HEK293 (cell line): Measurements from ENCODE around the gene LSM2.
A peak's percentile ranks its signal among the peaks of the same experiment; 100 is the strongest.

Source experiments
- EGR2 ChIP-seq: fragments of 450-650 bp; formaldehyde crosslinking; IDR thresholded peaks from 2 replicates; pipeline ENCODE4 v1.5.1; 2016; ENCODE audit warnings: low read depth, missing biosample characterization, missing genetic modification characterization
- KLF1 ChIP-seq: fragments of 450-650 bp; formaldehyde crosslinking; IDR thresholded peaks from 2 replicates; pipeline ENCODE4 v1.5.1; 2016; ENCODE audit warnings: missing biosample characterization, missing genetic modification characterization
- KLF7 ChIP-seq: fragments of 450-650 bp; formaldehyde crosslinking; IDR thresholded peaks from 2 replicates; pipeline ENCODE4 v1.5.1; 2016; ENCODE audit warnings: missing biosample characterization, missing genetic modification characterization, borderline replicate concordance
- MYNN ChIP-seq: fragments of 450-650 bp; formaldehyde crosslinking; IDR thresholded peaks from 2 replicates; pipeline ENCODE4 v1.5.1; 2016; ENCODE audit warnings: missing biosample characterization, missing genetic modification characterization, borderline replicate concordance
- YY2 ChIP-seq: fragments of 450-650 bp; formaldehyde crosslinking; IDR thresholded peaks from 2 replicates; pipeline ENCODE4 v1.5.1; 2016; ENCODE audit warnings: missing biosample characterization, missing genetic modification characterization
- ZBTB48 ChIP-seq: fragments of 450-650 bp; formaldehyde crosslinking; IDR thresholded peaks from 2 replicates; pipeline ENCODE4 v1.5.1; 2016; ENCODE audit warnings: missing biosample characterization, missing genetic modification characterization
- ZFP3 ChIP-seq: fragments of 450-650 bp; formaldehyde crosslinking; IDR thresholded peaks from 2 replicates; pipeline ENCODE4 v1.5.1; 2016; ENCODE audit warnings: low read depth, missing biosample characterization, missing genetic modification characterization
- ZNF121 ChIP-seq: fragments of 450-650 bp; formaldehyde crosslinking; IDR thresholded peaks from 2 replicates; pipeline ENCODE4 v1.5.1; 2016; ENCODE audit warnings: missing biosample characterization, missing genetic modification characterization
- ZNF132 ChIP-seq: fragments of 450-650 bp; formaldehyde crosslinking; IDR thresholded peaks from 2 replicates; pipeline ENCODE4 v1.5.1; 2017; ENCODE audit warnings: missing biosample characterization, missing genetic modification characterization, borderline replicate concordance
- ZNF2 ChIP-seq: fragments of 450-650 bp; formaldehyde crosslinking; IDR thresholded peaks from 2 replicates; pipeline ENCODE4 v1.5.1; 2016; ENCODE audit warnings: missing biosample characterization, missing genetic modification characterization
- ZNF211 ChIP-seq: fragments of 450-650 bp; formaldehyde crosslinking; IDR thresholded peaks from 2 replicates; pipeline ENCODE4 v1.5.1; 2016; ENCODE audit warnings: low read depth, missing biosample characterization, missing genetic modification characterization
- ZNF223 ChIP-seq: fragments of 450-650 bp; formaldehyde crosslinking; IDR thresholded peaks from 2 replicates; pipeline ENCODE4 v1.5.1; 2016; ENCODE audit warnings: missing biosample characterization, missing genetic modification characterization
- ZNF248 ChIP-seq: fragments of 450-650 bp; formaldehyde crosslinking; IDR thresholded peaks from 2 replicates; pipeline ENCODE4 v1.5.1; 2017; ENCODE audit warnings: missing biosample characterization, missing genetic modification characterization
- ZNF449 ChIP-seq: fragments of 450-650 bp; formaldehyde crosslinking; IDR thresholded peaks from 2 replicates; pipeline ENCODE4 v1.5.1; 2017; ENCODE audit warnings: missing biosample characterization, mild to moderate bottlenecking, missing genetic modification characterization, moderate library complexity
- ZNF48 ChIP-seq: fragments of 450-650 bp; formaldehyde crosslinking; IDR thresholded peaks from 2 replicates; pipeline ENCODE4 v1.5.1; 2016; ENCODE audit warnings: missing biosample characterization, missing genetic modification characterization
- ZNF544 ChIP-seq: fragments of 450-650 bp; formaldehyde crosslinking; IDR thresholded peaks from 2 replicates; pipeline ENCODE4 v1.5.0; 2017; ENCODE audit warnings: missing biosample characterization, missing genetic modification characterization
- ZNF623 ChIP-seq: fragments of 450-650 bp; formaldehyde crosslinking; IDR thresholded peaks from 2 replicates; pipeline ENCODE4 v1.5.1; 2016; ENCODE audit warnings: missing biosample characterization, missing genetic modification characterization
- ZNF629 ChIP-seq: fragments of 450-650 bp; formaldehyde crosslinking; IDR thresholded peaks from 2 replicates; pipeline ENCODE4 v1.5.1; 2017; ENCODE audit warnings: missing biosample characterization, missing genetic modification characterization
- ZNF654 ChIP-seq: fragments of 450-650 bp; formaldehyde crosslinking; IDR thresholded peaks from 2 replicates; pipeline ENCODE4 v1.5.1; 2016; ENCODE audit warnings: low read depth, missing biosample characterization, missing genetic modification characterization
- ZNF747 ChIP-seq: fragments of 450-650 bp; formaldehyde crosslinking; IDR thresholded peaks from 2 replicates; pipeline ENCODE4 v1.5.1; 2016; ENCODE audit warnings: missing biosample characterization, missing genetic modification characterization
- ZNF843 ChIP-seq: fragments of 450-650 bp; formaldehyde crosslinking; IDR thresholded peaks from 2 replicates; pipeline ENCODE4 v1.5.1; 2016; ENCODE audit warnings: missing biosample characterization, missing genetic modification characterization
- TF ChIP-seq, protein P1 (sequence below): fragments of 450-650 bp; IDR thresholded peaks from 2 replicates; pipeline ENCODE4 v1.5.1; 2018; ENCODE audit warnings: missing biosample characterization, missing genetic modification characterization
- TF ChIP-seq, protein P2 (sequence below): fragments of 450-650 bp; formaldehyde crosslinking; IDR thresholded peaks from 2 replicates; pipeline ENCODE4 v1.5.1; 2016; ENCODE audit warnings: missing biosample characterization, missing genetic modification characterization
- TF ChIP-seq, protein P3 (sequence below): fragments of 450-650 bp; formaldehyde crosslinking; IDR thresholded peaks from 2 replicates; pipeline ENCODE4 v1.5.1; 2016; ENCODE audit warnings: missing biosample characterization, missing genetic modification characterization
- TF ChIP-seq, protein P4 (sequence below): fragments of 450-650 bp; formaldehyde crosslinking; IDR thresholded peaks from 2 replicates; pipeline ENCODE4 v1.5.1; 2016; ENCODE audit warnings: missing biosample characterization, missing genetic modification characterization, low read depth
- TF ChIP-seq, protein P5 (sequence below): fragments of 450-650 bp; formaldehyde crosslinking; IDR thresholded peaks from 2 replicates; pipeline ENCODE4 v1.5.1; 2016; ENCODE audit warnings: missing biosample characterization, missing genetic modification characterization, borderline replicate concordance

Gene LSM2

GRCh38 chr6:31827286-31828079 is 20.7 kb upstream of the LSM2 start, which contains the start of gene HSPA1B (continued):
- no peak for TF ChIP-seq ZBTB48 (tag by site-specific recombination)
- TF ChIP-seq ZNF132, result no peak
- TF ChIP-seq ZNF48 (tag by site-specific recombination), result no peak
- no peak; the same call in 1 of the 2 replicates for TF ChIP-seq EGR2 (tag by site-specific recombination)
- TF ChIP-seq KLF1 (tag by site-specific recombination), result 0 out of 2 replicates have a peak, but pooled peaks have one; percentile 28
- no peak for TF ChIP-seq ZNF248
- TF ChIP-seq, protein P1, sequence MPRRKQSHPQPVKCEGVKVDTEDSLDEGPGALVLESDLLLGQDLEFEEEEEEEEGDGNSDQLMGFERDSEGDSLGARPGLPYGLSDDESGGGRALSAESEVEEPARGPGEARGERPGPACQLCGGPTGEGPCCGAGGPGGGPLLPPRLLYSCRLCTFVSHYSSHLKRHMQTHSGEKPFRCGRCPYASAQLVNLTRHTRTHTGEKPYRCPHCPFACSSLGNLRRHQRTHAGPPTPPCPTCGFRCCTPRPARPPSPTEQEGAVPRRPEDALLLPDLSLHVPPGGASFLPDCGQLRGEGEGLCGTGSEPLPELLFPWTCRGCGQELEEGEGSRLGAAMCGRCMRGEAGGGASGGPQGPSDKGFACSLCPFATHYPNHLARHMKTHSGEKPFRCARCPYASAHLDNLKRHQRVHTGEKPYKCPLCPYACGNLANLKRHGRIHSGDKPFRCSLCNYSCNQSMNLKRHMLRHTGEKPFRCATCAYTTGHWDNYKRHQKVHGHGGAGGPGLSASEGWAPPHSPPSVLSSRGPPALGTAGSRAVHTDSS (tag by site-specific recombination), result no peak
- peak; percentile 88; the same call in 1 of the 2 replicates for TF ChIP-seq ZNF2 (tag by site-specific recombination)
- no peak for TF ChIP-seq ZNF223 (tag by site-specific recombination)
- peak; percentile 55; the same call in 1 of the 2 replicates for TF ChIP-seq YY2 (tag by site-specific recombination)
- no peak for TF ChIP-seq ZNF747 (tag by site-specific recombination)
- TF ChIP-seq ZNF121 (tag by site-specific recombination), result peak; percentile 74; the same call in 1 of the 2 replicates
- TF ChIP-seq, protein P2, sequence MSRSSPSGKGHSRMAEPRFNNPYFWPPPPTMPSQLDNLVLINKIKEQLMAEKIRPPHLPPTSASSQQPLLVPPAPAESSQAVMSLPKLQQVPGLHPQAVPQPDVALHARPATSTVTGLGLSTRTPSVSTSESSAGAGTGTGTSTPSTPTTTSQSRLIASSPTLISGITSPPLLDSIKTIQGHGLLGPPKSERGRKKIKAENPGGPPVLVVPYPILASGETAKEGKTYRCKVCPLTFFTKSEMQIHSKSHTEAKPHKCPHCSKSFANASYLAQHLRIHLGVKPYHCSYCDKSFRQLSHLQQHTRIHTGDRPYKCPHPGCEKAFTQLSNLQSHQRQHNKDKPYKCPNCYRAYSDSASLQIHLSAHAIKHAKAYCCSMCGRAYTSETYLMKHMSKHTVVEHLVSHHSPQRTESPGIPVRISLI, result no peak
- TF ChIP-seq ZNF211, result no peak
- TF ChIP-seq, protein P3, sequence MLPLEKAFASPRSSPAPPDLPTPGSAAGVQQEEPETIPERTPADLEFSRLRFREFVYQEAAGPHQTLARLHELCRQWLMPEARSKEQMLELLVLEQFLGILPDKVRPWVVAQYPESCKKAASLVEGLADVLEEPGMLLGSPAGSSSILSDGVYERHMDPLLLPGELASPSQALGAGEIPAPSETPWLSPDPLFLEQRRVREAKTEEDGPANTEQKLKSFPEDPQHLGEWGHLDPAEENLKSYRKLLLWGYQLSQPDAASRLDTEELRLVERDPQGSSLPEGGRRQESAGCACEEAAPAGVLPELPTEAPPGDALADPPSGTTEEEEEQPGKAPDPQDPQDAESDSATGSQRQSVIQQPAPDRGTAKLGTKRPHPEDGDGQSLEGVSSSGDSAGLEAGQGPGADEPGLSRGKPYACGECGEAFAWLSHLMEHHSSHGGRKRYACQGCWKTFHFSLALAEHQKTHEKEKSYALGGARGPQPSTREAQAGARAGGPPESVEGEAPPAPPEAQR, result no peak
- TF ChIP-seq ZNF623 (tag by site-specific recombination), result 0 out of 2 replicates have a peak, but pooled peaks have one; percentile 17
- TF ChIP-seq, protein P4, sequence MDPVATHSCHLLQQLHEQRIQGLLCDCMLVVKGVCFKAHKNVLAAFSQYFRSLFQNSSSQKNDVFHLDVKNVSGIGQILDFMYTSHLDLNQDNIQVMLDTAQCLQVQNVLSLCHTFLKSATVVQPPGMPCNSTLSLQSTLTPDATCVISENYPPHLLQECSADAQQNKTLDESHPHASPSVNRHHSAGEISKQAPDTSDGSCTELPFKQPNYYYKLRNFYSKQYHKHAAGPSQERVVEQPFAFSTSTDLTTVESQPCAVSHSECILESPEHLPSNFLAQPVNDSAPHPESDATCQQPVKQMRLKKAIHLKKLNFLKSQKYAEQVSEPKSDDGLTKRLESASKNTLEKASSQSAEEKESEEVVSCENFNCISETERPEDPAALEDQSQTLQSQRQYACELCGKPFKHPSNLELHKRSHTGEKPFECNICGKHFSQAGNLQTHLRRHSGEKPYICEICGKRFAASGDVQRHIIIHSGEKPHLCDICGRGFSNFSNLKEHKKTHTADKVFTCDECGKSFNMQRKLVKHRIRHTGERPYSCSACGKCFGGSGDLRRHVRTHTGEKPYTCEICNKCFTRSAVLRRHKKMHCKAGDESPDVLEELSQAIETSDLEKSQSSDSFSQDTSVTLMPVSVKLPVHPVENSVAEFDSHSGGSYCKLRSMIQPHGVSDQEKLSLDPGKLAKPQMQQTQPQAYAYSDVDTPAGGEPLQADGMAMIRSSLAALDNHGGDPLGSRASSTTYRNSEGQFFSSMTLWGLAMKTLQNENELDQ, result no peak
- no peak for TF ChIP-seq ZNF544
- TF ChIP-seq, protein P5, sequence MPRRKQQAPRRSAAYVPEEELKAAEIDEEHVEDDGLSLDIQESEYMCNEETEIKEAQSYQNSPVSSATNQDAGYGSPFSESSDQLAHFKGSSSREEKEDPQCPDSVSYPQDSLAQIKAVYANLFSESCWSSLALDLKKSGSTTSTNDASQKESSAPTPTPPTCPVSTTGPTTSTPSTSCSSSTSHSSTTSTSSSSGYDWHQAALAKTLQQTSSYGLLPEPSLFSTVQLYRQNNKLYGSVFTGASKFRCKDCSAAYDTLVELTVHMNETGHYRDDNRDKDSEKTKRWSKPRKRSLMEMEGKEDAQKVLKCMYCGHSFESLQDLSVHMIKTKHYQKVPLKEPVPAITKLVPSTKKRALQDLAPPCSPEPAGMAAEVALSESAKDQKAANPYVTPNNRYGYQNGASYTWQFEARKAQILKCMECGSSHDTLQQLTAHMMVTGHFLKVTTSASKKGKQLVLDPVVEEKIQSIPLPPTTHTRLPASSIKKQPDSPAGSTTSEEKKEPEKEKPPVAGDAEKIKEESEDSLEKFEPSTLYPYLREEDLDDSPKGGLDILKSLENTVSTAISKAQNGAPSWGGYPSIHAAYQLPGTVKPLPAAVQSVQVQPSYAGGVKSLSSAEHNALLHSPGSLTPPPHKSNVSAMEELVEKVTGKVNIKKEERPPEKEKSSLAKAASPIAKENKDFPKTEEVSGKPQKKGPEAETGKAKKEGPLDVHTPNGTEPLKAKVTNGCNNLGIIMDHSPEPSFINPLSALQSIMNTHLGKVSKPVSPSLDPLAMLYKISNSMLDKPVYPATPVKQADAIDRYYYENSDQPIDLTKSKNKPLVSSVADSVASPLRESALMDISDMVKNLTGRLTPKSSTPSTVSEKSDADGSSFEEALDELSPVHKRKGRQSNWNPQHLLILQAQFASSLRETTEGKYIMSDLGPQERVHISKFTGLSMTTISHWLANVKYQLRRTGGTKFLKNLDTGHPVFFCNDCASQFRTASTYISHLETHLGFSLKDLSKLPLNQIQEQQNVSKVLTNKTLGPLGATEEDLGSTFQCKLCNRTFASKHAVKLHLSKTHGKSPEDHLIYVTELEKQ (tag by site-specific recombination), result 0 out of 2 replicates have a peak, but pooled peaks have one; percentile 24
- 0 out of 2 replicates have a peak, but pooled peaks have one; percentile 45 for TF ChIP-seq KLF7 (tag by site-specific recombination)
- peak; percentile 57 for TF ChIP-seq ZNF629 (tag by site-specific recombination)
- TF ChIP-seq ZNF449 (tag by site-specific recombination), result 0 out of 2 replicates have a peak, but pooled peaks have one; percentile 45
- TF ChIP-seq ZNF654 (tag by site-specific recombination), result no peak
- no peak for TF ChIP-seq ZFP3 (tag by site-specific recombination)
- no peak for TF ChIP-seq MYNN (tag by site-specific recombination)
- TF ChIP-seq ZNF843 (tag by site-specific recombination), result peak; percentile 56; the same call in 1 of the 2 replicates
